Stromal cell of bone marrow (primary cell): ENCODE data around the gene HYAL3.
A peak's percentile ranks its signal among the peaks of the same experiment; 100 is the strongest.
"Not testable (repeated sequence)": the region's sequence is repeated elsewhere in the genome, so short reads cannot be mapped to it uniquely, and the experiment has no call there.

Experiments used
- DNase-seq: peaks from one replicate; pipeline ENCODE4 v3.0.0-alpha.2; 2012; ENCODE audit warnings: low read depth

Gene HYAL3

GRCh38 chr3:50290161-50290641 is 9.0 kb downstream of the HYAL3 start:
- no peak for DNase-seq

- DNase-seq = no peak
Measured at GRCh38 chr3:50289130-50289529, 10.1 kb downstream of the HYAL3 start.

- DNase-seq = no peak
Measured at GRCh38 chr3:50288387-50289007, 10.7 kb downstream of the HYAL3 start.

GRCh38 chr3:50287262-50287661 is 11.9 kb downstream of the HYAL3 start:
- DNase-seq = no peak

GRCh38 chr3:50286322-50287227 is 12.6 kb downstream of the HYAL3 start:
- DNase-seq = no peak

- not testable (repeated sequence) for DNase-seq
Measured at GRCh38 chr3:50284121-50284520, 15.1 kb downstream of the HYAL3 start.

- DNase-seq = no peak
Measured at GRCh38 chr3:50279255-50280016, 19.8 kb downstream of the HYAL3 start.

GRCh38 chr3:50278880-50279224 is 20.4 kb downstream of the HYAL3 start, which contains the start of gene LSMEM2:
Gene LSMEM2, plus strand, starts transcription at chr3:50279087. Its CDS starts 27 bp downstream, at chr3:50279114.
- no peak for DNase-seq

GRCh38 chr3:50278123-50278879 is 20.9 kb downstream of the HYAL3 start:
- no peak for DNase-seq

GRCh38 chr3:50276762-50277101 is 22.5 kb downstream of the HYAL3 start:
- no peak for DNase-seq

GRCh38 chr3:50275996-50276761 is 23.0 kb downstream of the HYAL3 start:
- no peak for DNase-seq

GRCh38 chr3:50275141-50275995 is 23.8 kb downstream of the HYAL3 start:
- no peak for DNase-seq

- no peak for DNase-seq
Measured at GRCh38 chr3:50274371-50275104, 24.7 kb downstream of the HYAL3 start.

GRCh38 chr3:50273689-50274065 is 25.5 kb downstream of the HYAL3 start:
- no peak for DNase-seq

GRCh38 chr3:50272911-50273688 is 26.1 kb downstream of the HYAL3 start:
- DNase-seq = peak; percentile 37

- DNase-seq = not testable (repeated sequence)
Measured at GRCh38 chr3:50272538-50272910, 26.7 kb downstream of the HYAL3 start.

GRCh38 chr3:50271314-50271936 is 27.8 kb downstream of the HYAL3 start:
- DNase-seq = no peak
